Peyer's patch (tissue), 4 donors: ENCODE data around the gene FKBP10.

ENCODE experiments used
- CTCF ChIP-seq, 6 experiments: fragments of 450-650 bp in 4 of 6; fragments of 200-600 bp in 2 of 6; sonication (generic) in 1 of 6; IDR thresholded peaks; one replicate each; pipeline ENCODE4 v1.5.1; 2017 to 2019; ENCODE audit warnings: antibody characterized with exemption in 6 of 6, mild to moderate bottlenecking in 3 of 6, moderate library complexity in 1 of 6
- POLR2A ChIP-seq, 2 donors: fragments of 450-650 bp; IDR thresholded peaks; one replicate each; pipeline ENCODE4 v1.5.1; 2017; ENCODE audit warnings: antibody characterized with exemption in 2 of 2, mild to moderate bottlenecking in 2 of 2, moderate library complexity in 2 of 2

GRCh38 chr17:41835214-41835799 lies 22.5 kb downstream of the FKBP10 start:
- TF ChIP-seq CTCF (IDR thresholded peaks at IDR 0.05): no peak
- TF ChIP-seq POLR2A (IDR thresholded peaks at IDR 0.05): no peak
